Lung (tissue), 12 donors: ENCODE results near the gene CCT5. TPM values are rescaled to one million over a fixed set of nuclear protein-coding genes. Genes with fewer than 3 reads are reported as not detected.
"Not testable (repeated sequence)": the region's sequence is repeated elsewhere in the genome, so short reads cannot be mapped to it uniquely, and the experiment has no call there.

Experiments
- ATAC-seq: fragments of 200-7000 bp; cut with Tn5 transposase; one replicate; pipeline ENCODE4 v1.9.1; 2020; ENCODE audit warnings: moderate number of reproducible peaks; ENCODE audit not compliant: insufficient read depth, low FRiP score
- DNase-seq, 3 donors: peaks; one replicate each; pipeline ENCODE4 v3.0.0-alpha.2; 2013 to 2017
- H3K27ac ChIP-seq, 2 donors: one replicate each; pipeline ENCODE4 v1.5.1; 2013; ENCODE audit warnings: mild to moderate bottlenecking in 2 of 2, moderate library complexity in 2 of 2, control low read depth in 1 of 2, inconsistent platforms in 1 of 2, low read depth in 1 of 2, low read length in 1 of 2
- H3K27me3 ChIP-seq, 3 donors: one replicate each; pipeline ENCODE4 v1.5.1; 2013; ENCODE audit warnings: low read length in 2 of 3; ENCODE audit not compliant: control insufficient read depth in 3 of 3, insufficient read depth in 3 of 3
- H3K36me3 ChIP-seq, 4 donors: one replicate each; pipeline ENCODE4 v1.5.1; 2013; ENCODE audit warnings: low read length in 4 of 4, mild to moderate bottlenecking in 1 of 4, moderate library complexity in 1 of 4; ENCODE audit not compliant: control insufficient read depth in 4 of 4, insufficient read depth in 4 of 4
- H3K4me1 ChIP-seq, 5 donors: one replicate each; pipeline ENCODE4 v1.5.1; 2013; ENCODE audit warnings: low read length in 5 of 5, mild to moderate bottlenecking in 2 of 5, moderate library complexity in 1 of 5; ENCODE audit not compliant: control insufficient read depth in 5 of 5, insufficient read depth in 5 of 5
- H3K4me3 ChIP-seq: one replicate; pipeline ENCODE4 v1.5.1; 2013; ENCODE audit warnings: mild to moderate bottlenecking, control low read depth, moderate library complexity
- H3K9ac ChIP-seq, 2 donors: one replicate each; pipeline ENCODE4 v1.5.1; 2013; ENCODE audit warnings: low read length in 2 of 2, control low read depth in 1 of 2; ENCODE audit not compliant: insufficient read depth in 1 of 2
- H3K9me3 ChIP-seq, 4 donors: one replicate each; pipeline ENCODE4 v1.5.1; 2013; ENCODE audit warnings: low read length in 3 of 4, mild to moderate bottlenecking in 1 of 4, moderate library complexity in 1 of 4; ENCODE audit not compliant: control insufficient read depth in 4 of 4, insufficient read depth in 3 of 4
- CTCF ChIP-seq: IDR thresholded peaks from 2 replicates; pipeline ENCODE4 v1.5.1; 2012; ENCODE audit warnings: mild to moderate bottlenecking; ENCODE audit errors: control extremely low read depth, extremely low read depth
- WGBS, 2 donors: extraction: QIAGEN DNeasy Blood & Tissue Kit; methylation state at CpG; one replicate each; pipeline ENCODE4 v1.1.7; 2013; 5-methylcytosine and 5-hydroxymethylcytosine counted together
- polyA plus RNA-seq, 2 donors: library from polyadenylated mRNA; stranded (reverse); fragments of 200-250 nt; gene quantifications; one replicate each; pipeline ENCODE4 v1.2.1, GENCODE V29; 2013
- total RNA-seq, 2 donors: library from RNA; depleted of rRNA in 1 of 2; stranded (reverse); fragments of >200 nt in 1 of 2; gene quantifications; one replicate each; pipeline ENCODE4 v1.2.1, GENCODE V29; 2014 to 2021
- donor health status: control.
- donor health status: control.
- donor health status: Bipolar disorder and iron deficiency.
- donor health status: healthy.
- donor health status: DM: yes; HTN: yes; CAD: no.

Gene CCT5
- total and polyA plus RNA-seq, 4 donors = 127 to 257 (median 155) TPM

GRCh38 chr5:10268100-10268499 is 18.0 kb downstream of the CCT5 start:
- WGBS, 2 donors = 96% methylated on average over 10 of the region's 10 CpGs
- DNase-seq (no peak), ATAC-seq (no peak)
- Histone ChIP-seq H3K36me3 (peaks cover 4 to 17% (median 11%) of the 10 kb centered on the region in 4 donors), H3K27ac (no peak overlapping the region), H3K9ac (no peak overlapping the region), H3K4me1 (peaks cover 0 to 1% (median 0%) of the 10 kb centered on the region in 5 donors), H3K27me3 (no peaks in the 10 kb centered on the region), H3K9me3 (no peaks in the 10 kb centered on the region), H3K4me3 (no peak overlapping the region)
- TF ChIP-seq CTCF = no peak

- ATAC-seq (no peak), DNase-seq (no peak)
- WGBS, 2 donors = 73 to 75% methylated on average over 9 of the region's 9 CpGs
- TF ChIP-seq CTCF = no peak
- no peak overlapping the region for H3K9ac ChIP-seq
- no peaks in the 10 kb centered on the region for H3K9me3 ChIP-seq
- peaks cover 0 to 1% (median 0%) of the 10 kb centered on the region in 5 donors for H3K4me1 ChIP-seq
- no peak overlapping the region for H3K4me3 ChIP-seq
- H3K27ac ChIP-seq = no peak overlapping the region
- no peaks in the 10 kb centered on the region for H3K27me3 ChIP-seq
- no peaks in the 10 kb centered on the region for H3K36me3 ChIP-seq
These were observed 22.2 kb downstream of the CCT5 start for GRCh38 chr5:10272053-10272874.

- not testable (repeated sequence) for H3K9ac ChIP-seq, H3K27me3 ChIP-seq, H3K4me3 ChIP-seq, H3K36me3 ChIP-seq, H3K4me1 ChIP-seq, ATAC-seq, DNase-seq, H3K9me3 ChIP-seq, H3K27ac ChIP-seq
- 66 to 79% methylated on average over 6 of the region's 6 CpGs for WGBS, 2 donors
These were observed 22.8 kb downstream of the CCT5 start for GRCh38 chr5:10272875-10273209.

GRCh38 chr5:10275460-10275859 is 25.4 kb downstream of the CCT5 start:
- no peak for TF ChIP-seq CTCF
- Histone ChIP-seq H3K36me3 (no peaks in the 10 kb centered on the region), H3K4me3 (no peak overlapping the region), H3K27ac (no peak overlapping the region), H3K9me3 (no peaks in the 10 kb centered on the region), H3K9ac (no peak overlapping the region), H3K4me1 (peaks cover 0 to 1% (median 0%) of the 10 kb centered on the region in 5 donors), H3K27me3 (no peaks in the 10 kb centered on the region)
- ATAC-seq = no peak
- no peak for DNase-seq
- WGBS, 2 donors = 54 to 73% methylated on average over 9 to 10 of the region's 10 CpGs
